ENCODE measurements around the gene RTN4RL2. TPM values are rescaled to one million over a fixed set of nuclear protein-coding genes. Genes with fewer than 3 reads are reported as not detected.
A peak's percentile ranks its signal among the peaks of the same experiment; 100 is the strongest.

Gene RTN4RL2
- total and polyA plus RNA-seq, 2 experiments from 2014 or later = 0.09 to 1.3 TPM

GRCh38 chr11:57500926-57501325 is 40.6 kb downstream of the RTN4RL2 start:
- no peak for TF ChIP-seq CTCF (IDR thresholded peaks at IDR 0.05; ENCODE audit: low read depth, low read length)
- Histone ChIP-seq H3K4me3 (no peak overlapping the region), H3K27ac (no peak overlapping the region), H3K9me3 (ENCODE audit: low read depth) (no peaks in the 10 kb centered on the region), H3K27me3 (no peaks in the 10 kb centered on the region), H3K36me3 (no peaks in the 10 kb centered on the region), H3K4me1 (ENCODE audit: low read depth) (peaks cover 18% of the 10 kb centered on the region)
- no peak for DNase-seq (ENCODE audit: low read depth in 1 of 2, low spot score in 1 of 2)

DNA sequence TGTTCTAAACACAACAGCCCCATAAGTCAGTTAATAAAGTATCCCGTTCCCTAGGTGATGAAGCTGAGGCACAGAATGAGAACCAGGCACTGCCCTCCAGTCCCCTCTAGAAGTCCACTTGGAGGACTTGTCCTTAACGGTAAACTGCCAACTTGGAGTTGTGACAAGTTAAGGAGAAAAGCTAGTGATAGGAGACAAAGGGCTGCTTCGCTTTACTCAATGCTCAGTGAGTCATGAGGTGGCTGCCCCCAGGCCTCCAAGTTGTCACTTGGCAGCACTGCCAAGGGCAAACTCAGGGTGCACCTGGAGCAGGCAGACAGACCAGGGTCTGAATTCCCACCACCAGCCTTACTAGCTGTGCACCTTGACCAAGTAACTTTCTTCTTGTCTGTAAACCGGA is 41.6 kb downstream of the RTN4RL2 start:
- H3K4me3 ChIP-seq = no peak overlapping the region
- H3K27me3 ChIP-seq = no peaks in the 10 kb centered on the region
- H3K4me1 ChIP-seq (ENCODE audit: low read depth) = peaks cover 18% of the 10 kb centered on the region
- H3K36me3 ChIP-seq = no peaks in the 10 kb centered on the region
- peak in 1 of 2 donors; percentile 11 for DNase-seq (ENCODE audit: low read depth in 1 of 2, low spot score in 1 of 2)
- H3K27ac ChIP-seq = peak overlapping the region; percentile 75
- no peaks in the 10 kb centered on the region for H3K9me3 ChIP-seq (ENCODE audit: low read depth)
- TF ChIP-seq CTCF (IDR thresholded peaks at IDR 0.05; ENCODE audit: low read depth, low read length) = no peak

DNA sequence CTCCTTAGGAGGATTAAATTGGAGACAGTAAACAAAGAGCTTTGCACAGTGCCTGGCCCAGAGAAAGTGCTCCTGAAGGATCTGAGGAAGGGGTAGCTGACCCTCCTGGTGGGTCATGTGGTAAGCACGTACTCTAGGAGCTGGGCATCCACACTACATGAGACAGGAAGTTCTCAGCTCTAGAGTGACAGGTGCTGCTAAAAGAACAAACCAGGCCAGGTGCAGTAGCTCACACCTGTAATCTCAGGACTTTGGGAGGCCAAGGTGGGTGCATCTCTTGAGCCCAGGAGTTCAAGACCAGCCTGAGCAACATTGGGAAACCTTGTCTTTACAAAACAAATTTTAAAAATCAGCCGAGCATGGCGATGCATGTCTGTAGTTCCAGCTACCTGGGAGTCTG is 42.0 kb downstream of the RTN4RL2 start:
- no peak for TF ChIP-seq CTCF (IDR thresholded peaks at IDR 0.05; ENCODE audit: low read depth, low read length)

DNA sequence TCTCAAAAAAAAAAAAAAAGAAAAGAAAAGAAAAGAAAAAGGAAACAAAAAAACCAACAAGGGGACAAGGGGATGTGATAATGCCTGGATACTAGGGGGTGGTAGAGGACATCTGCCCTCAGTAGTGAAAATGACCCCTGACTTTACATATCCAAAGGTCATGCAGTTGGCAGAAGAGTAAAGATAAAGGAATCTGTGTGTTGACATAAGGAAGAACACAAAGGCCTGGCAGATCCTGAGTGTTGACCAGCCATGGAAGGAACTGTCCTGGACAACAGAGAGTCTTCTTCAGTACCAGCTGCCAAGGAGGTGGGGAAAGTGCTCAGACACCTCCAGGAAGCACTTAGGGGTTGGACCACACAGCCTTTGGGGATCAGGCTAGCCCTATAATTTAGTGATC is 42.5 kb downstream of the RTN4RL2 start:
- DNase-seq (ENCODE audit: low read depth in 1 of 2, low spot score in 1 of 2) = no peak
- TF ChIP-seq CTCF (IDR thresholded peaks at IDR 0.05; ENCODE audit: low read depth, low read length) = no peak
- no peaks in the 10 kb centered on the region for H3K27me3 ChIP-seq

More for the DNA sequence above, 42.0 kb downstream of the RTN4RL2 start:
- H3K27ac ChIP-seq = peak overlapping the region; percentile 75
- H3K9me3 ChIP-seq (ENCODE audit: low read depth) = no peaks in the 10 kb centered on the region
- DNase-seq (ENCODE audit: low read depth in 1 of 2, low spot score in 1 of 2) = no peak
- H3K4me3 ChIP-seq = no peak overlapping the region
- H3K4me1 ChIP-seq (ENCODE audit: low read depth) = peaks cover 18% of the 10 kb centered on the region
- H3K27me3 ChIP-seq = no peaks in the 10 kb centered on the region
- no peaks in the 10 kb centered on the region for H3K36me3 ChIP-seq

GRCh38 chr11:57504511-57504910 is 44.2 kb downstream of the RTN4RL2 start:
- no peak for DNase-seq (ENCODE audit: low read depth in 1 of 2, low spot score in 1 of 2)
- Histone ChIP-seq H3K36me3 (no peaks in the 10 kb centered on the region), H3K4me1 (ENCODE audit: low read depth) (peaks cover 18% of the 10 kb centered on the region), H3K9me3 (ENCODE audit: low read depth) (no peaks in the 10 kb centered on the region), H3K27ac (no peak overlapping the region), H3K27me3 (no peaks in the 10 kb centered on the region), H3K4me3 (no peak overlapping the region)
- no peak for TF ChIP-seq CTCF (IDR thresholded peaks at IDR 0.05; ENCODE audit: low read depth, low read length)

More for the DNA sequence above, 42.5 kb downstream of the RTN4RL2 start:
- H3K4me1 ChIP-seq (ENCODE audit: low read depth) = peaks cover 18% of the 10 kb centered on the region
- H3K36me3 ChIP-seq = no peaks in the 10 kb centered on the region
- no peaks in the 10 kb centered on the region for H3K9me3 ChIP-seq (ENCODE audit: low read depth)
- no peak overlapping the region for H3K27ac ChIP-seq
- H3K4me3 ChIP-seq = no peak overlapping the region

DNA sequence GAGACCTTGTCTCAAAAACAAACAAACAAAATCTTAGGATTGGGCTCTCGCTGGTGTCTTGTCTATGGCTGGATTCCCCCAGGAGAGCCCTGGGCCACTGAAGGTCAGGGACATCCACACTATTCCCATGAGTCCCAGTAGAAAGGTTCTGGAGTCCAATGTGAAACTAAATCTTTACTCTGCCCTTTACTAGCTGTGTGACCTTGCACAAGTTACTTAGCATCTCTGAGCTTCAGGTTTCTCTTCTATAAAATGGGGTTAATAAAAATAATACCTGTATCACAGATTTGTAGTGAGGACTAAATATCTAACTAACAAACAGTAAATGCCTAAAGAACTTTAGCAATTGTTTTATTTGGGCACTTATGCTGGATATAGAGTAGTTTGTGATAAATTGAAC is 46.2 kb downstream of the RTN4RL2 start:
- H3K36me3 ChIP-seq = no peaks in the 10 kb centered on the region
- H3K27ac ChIP-seq = no peak overlapping the region
- no peaks in the 10 kb centered on the region for H3K9me3 ChIP-seq (ENCODE audit: low read depth)
- H3K4me3 ChIP-seq = no peak overlapping the region
- H3K4me1 ChIP-seq (ENCODE audit: low read depth) = peaks cover 6% of the 10 kb centered on the region
- no peak for TF ChIP-seq CTCF (IDR thresholded peaks at IDR 0.05; ENCODE audit: low read depth, low read length)
- DNase-seq (ENCODE audit: low read depth in 1 of 2, low spot score in 1 of 2) = no peak
- H3K27me3 ChIP-seq = no peaks in the 10 kb centered on the region

All from cardiac muscle cell (in vitro differentiated cells and primary cell).